ENCODE measurements around the gene CIAO2B.

DNA sequence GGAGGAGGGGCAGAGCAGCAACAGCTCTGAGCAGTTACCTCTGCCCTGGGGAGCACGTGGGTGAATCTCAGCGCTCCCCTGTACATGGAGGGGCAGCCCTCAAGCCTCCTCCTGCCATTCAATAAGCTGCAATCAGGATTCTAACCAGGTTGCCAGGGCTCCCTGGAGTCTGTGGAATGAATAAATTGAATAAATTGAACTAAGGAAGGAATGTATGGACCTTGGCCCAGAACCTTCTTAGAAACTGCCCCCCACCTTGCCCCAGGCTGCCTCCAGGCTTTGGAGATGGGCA, 14.0 kb downstream of the CIAO2B start:
- TF ChIP-seq CTCF (IDR thresholded peaks at IDR 0.05): no peak
- TF ChIP-seq POLR2A (IDR thresholded peaks at IDR 0.05; ENCODE audit: low read depth): no peak
- TF ChIP-seq POLR2AphosphoS5 (IDR thresholded peaks at IDR 0.05): no peak

Measured in esophagus muscularis mucosa (tissue), 3 donors.